GM10248 (cell line): ENCODE results near the gene TCAP.

ENCODE experiments used
- CTCF ChIA-PET: fragments of 300-600 bp; sonication (Branson Sonifier 250); formaldehyde crosslinking; extraction: SDS; loops from one replicate; lab custom pipeline; 2021; ENCODE audit warnings: antibody characterized with exemption; lab: Yijun Ruan, JAX
- POLR2A ChIA-PET: fragments of 350-650 bp; sonication (Branson Sonifier 250); formaldehyde crosslinking; extraction: SDS; loops from one replicate; lab custom pipeline; 2020; ENCODE audit warnings: antibody characterized with exemption; lab: Yijun Ruan, JAX
- DNase-seq: peaks from one replicate; pipeline ENCODE4 v3.0.0; 2012; ENCODE audit errors: extremely low spot score
- CTCF ChIP-seq: IDR thresholded peaks from 2 replicates; pipeline ENCODE4 v1.5.1; 2012; ENCODE audit warnings: mild to moderate bottlenecking, low read depth; ENCODE audit errors: extremely low read depth, missing control alignments, control extremely low read depth

TCAP gene

GRCh38 chr17:39664581-39665561, at the start of gene TCAP:
Gene TCAP (plus strand): TSS chr17:39665349. CDS start chr17:39665360, 11 bp downstream.
- no peak for DNase-seq
- ChIA-PET CTCF (interaction anchor here (2.5 to 21.1 kb wide), 4 partner anchors 12 to 44 kb away, joined by 11 to 180 read pairs (median 73); no protein-coding TSS in a partner anchor), POLR2A (no interaction called here)
- TF ChIP-seq CTCF, result no peak

GRCh38 chr17:39615434-39615833, 49.7 kb upstream of the TCAP start:
- ChIA-PET POLR2A (no interaction called here), CTCF (interaction anchor here (0.8 to 3.8 kb wide), 6 partner anchors 9 to 115 kb away, joined by 3 to 33 read pairs (median 4); partner anchors contain the start of gene MIEN1)
- no peak for DNase-seq
- TF ChIP-seq CTCF, result no peak

- CTCF ChIA-PET, result interaction anchor here (0.6 to 1.5 kb wide), 2 partner anchors 16 to 20 kb away, joined by 3 to 5 read pairs; no protein-coding TSS in a partner anchor
- POLR2A ChIA-PET, result no interaction called here
- no peak for TF ChIP-seq CTCF
- DNase-seq, result no peak
These were observed 48.1 kb upstream of the TCAP start for GRCh38 chr17:39617100-39617445.

GRCh38 chr17:39617446-39618245, 47.5 kb upstream of the TCAP start:
- ChIA-PET POLR2A (no interaction called here), CTCF (interaction anchor here (0.6 to 9.5 kb wide), 4 partner anchors 17 to 52 kb away, joined by 3 to 134 read pairs (median 70); partner anchors contain the start of genes PNMT and TCAP)
- TF ChIP-seq CTCF, result no peak
- no peak for DNase-seq

- POLR2A ChIA-PET, result no interaction called here
- CTCF ChIA-PET, result interaction anchor here (1.8 to 9.5 kb wide), 6 partner anchors 14 to 69 kb away, joined by 4 to 166 read pairs (median 128); partner anchors contain the start of genes PNMT, STARD3 and TCAP
- no peak for DNase-seq
These were observed 46.8 kb upstream of the TCAP start for GRCh38 chr17:39618246-39618913.

More at GRCh38 chr17:39618246-39618913, 46.8 kb upstream of the TCAP start:
- TF ChIP-seq CTCF, result no peak
